ENCODE results near the gene CLHC1.
A peak's percentile ranks its signal among the peaks of the same experiment; 100 is the strongest.
"Not testable (repeated sequence)": the region's sequence is repeated elsewhere in the genome, so short reads cannot be mapped to it uniquely, and the experiment has no call there.

Gene CLHC1

GRCh38 chr2:55229221-55229620 lies 2.9 kb downstream of the CLHC1 start:
- no peak for DNase-seq (ENCODE audit: low read depth in 1 of 2, low spot score in 1 of 2)
- no peak for TF ChIP-seq CTCF (IDR thresholded peaks at IDR 0.05; ENCODE audit: insufficient read depth, low read length)
- TF ChIP-seq POLR2AphosphoS5 (IDR thresholded peaks at IDR 0.05; ENCODE audit: low read depth) = no peak
- TF ChIP-seq SPI1 (IDR thresholded peaks at IDR 0.05; ENCODE audit: borderline replicate concordance, low read depth) = no peak
- no peak for TF ChIP-seq REST (IDR thresholded peaks at IDR 0.05; ENCODE audit: insufficient replicate concordance, low read depth)
- no peak for TF ChIP-seq GABPA (IDR thresholded peaks at IDR 0.05; ENCODE audit: low read depth)
- Histone ChIP-seq H3K27me3 (ENCODE audit: insufficient read depth, poor library complexity, severe bottlenecking) (no peaks in the 10 kb centered on the region), H3K27ac (replicated peaks) (no peak overlapping the region), H3K4me3 (replicated peaks; ENCODE audit: insufficient read depth, low read length) (no peak overlapping the region)

DNA sequence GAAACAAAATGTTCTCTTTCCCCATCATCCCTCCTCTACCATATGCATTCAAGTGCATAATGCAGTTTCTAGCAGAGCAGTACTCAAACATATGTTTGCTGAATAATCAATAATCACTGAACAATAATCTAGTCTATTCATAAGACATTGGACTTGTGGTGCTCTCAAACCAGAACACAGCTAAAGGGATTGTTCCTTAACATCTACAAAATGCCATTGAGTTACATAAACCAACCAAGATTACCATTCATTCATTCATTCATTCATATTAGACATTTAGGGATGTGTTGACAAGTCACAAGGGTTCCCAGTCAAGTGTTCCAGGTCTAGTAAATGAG lies 3.9 kb downstream of the CLHC1 start:
- Histone ChIP-seq H3K27ac (replicated peaks) (peak overlapping the region; percentile 80), H3K27me3 (ENCODE audit: insufficient read depth, poor library complexity, severe bottlenecking) (no peaks in the 10 kb centered on the region), H3K4me3 (replicated peaks; ENCODE audit: insufficient read depth, low read length) (no peak overlapping the region)
- no peak for DNase-seq (ENCODE audit: low read depth in 1 of 2, low spot score in 1 of 2)
- TF ChIP-seq CTCF (IDR thresholded peaks at IDR 0.05; ENCODE audit: insufficient read depth, low read length) (no peak), GABPA (IDR thresholded peaks at IDR 0.05; ENCODE audit: low read depth) (no peak), POLR2AphosphoS5 (IDR thresholded peaks at IDR 0.05; ENCODE audit: low read depth) (no peak), SPI1 (IDR thresholded peaks at IDR 0.05; ENCODE audit: borderline replicate concordance, low read depth) (no peak)

GRCh38 chr2:55227437-55228225 lies 4.5 kb downstream of the CLHC1 start:
- H3K27ac ChIP-seq (replicated peaks) = peak overlapping the region; percentile 80
- peak; percentile 63 to 71 for DNase-seq (ENCODE audit: low read depth in 1 of 2, low spot score in 1 of 2)
- TF ChIP-seq POLR2AphosphoS5 (IDR thresholded peaks at IDR 0.05; ENCODE audit: low read depth) = peak; percentile 41; the same call in 1 of the 2 replicates
- TF ChIP-seq SPI1 (IDR thresholded peaks at IDR 0.05; ENCODE audit: borderline replicate concordance, low read depth) = peak; percentile 97
- 0 out of 2 replicates have a peak, but pooled peaks have one; percentile 22 for TF ChIP-seq GABPA (IDR thresholded peaks at IDR 0.05; ENCODE audit: low read depth)
- peak overlapping the region; percentile 12; the same call in 1 of the 2 replicates for H3K4me3 ChIP-seq (replicated peaks; ENCODE audit: insufficient read depth, low read length)
- not testable (repeated sequence) for H3K27me3 ChIP-seq (ENCODE audit: insufficient read depth, poor library complexity, severe bottlenecking)

DNA sequence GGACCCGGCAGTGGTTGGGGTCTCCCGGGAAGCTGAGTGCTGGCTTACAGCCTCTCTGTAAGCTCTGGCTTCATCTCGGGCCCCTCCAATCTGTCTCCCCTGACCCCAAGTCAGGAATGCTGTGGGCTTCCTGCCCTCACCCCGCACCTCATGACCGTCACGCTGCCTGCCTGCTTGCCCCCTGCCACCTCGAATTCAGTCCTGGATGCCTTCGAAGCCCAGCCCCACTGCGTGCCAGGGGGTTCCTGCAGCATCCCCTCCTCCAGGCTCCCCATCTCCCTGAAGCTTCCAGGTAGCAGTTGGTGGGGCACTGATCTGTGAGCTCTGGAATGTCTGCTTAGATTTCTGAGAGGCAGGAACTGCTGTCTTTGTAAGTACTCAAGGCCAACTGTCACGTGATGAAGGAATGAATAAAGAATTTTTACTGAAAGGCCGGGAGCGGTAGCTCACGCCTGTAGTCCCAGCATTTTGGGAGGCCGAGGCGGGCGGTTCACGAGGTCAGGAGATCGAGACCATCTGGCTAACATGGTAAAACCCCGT lies 6.5 kb downstream of the CLHC1 start:
- DNase-seq (ENCODE audit: low read depth in 1 of 2, low spot score in 1 of 2) = no peak
- Histone ChIP-seq H3K4me3 (replicated peaks; ENCODE audit: insufficient read depth, low read length) (no peak overlapping the region), H3K27me3 (ENCODE audit: insufficient read depth, poor library complexity, severe bottlenecking) (no peaks in the 10 kb centered on the region), H3K27ac (replicated peaks) (no peak overlapping the region)
- TF ChIP-seq POLR2AphosphoS5 (IDR thresholded peaks at IDR 0.05; ENCODE audit: low read depth) = no peak

DNA sequence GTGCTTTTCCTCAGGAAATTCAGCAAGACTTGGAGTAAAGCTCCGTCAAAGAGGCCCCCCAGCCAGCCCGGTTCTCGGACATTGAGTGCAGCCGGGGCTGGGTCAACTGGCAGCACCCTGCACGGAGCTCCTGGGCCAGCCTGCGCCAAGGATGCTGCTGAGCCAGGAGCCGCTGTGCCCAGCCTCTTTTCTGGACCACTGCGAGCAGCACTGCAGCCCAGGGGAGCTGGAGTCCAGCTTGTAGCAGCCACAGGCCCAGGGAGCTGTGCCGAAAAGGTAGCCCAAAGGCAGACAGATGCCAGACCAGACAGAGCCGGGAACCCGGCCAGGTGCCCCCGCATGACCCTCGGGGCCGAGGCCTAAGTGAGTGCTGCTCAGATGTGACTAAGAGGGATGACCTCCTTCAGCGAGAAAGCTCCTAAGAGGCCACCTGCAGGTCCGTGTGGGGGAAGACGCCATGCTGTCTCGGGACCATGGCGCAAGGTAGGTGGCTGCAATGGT lies 7.3 kb downstream of the CLHC1 start:
- no peak for DNase-seq (ENCODE audit: low read depth in 1 of 2, low spot score in 1 of 2)
- no peak overlapping the region for H3K4me3 ChIP-seq (replicated peaks; ENCODE audit: insufficient read depth, low read length)
- H3K27me3 ChIP-seq (ENCODE audit: insufficient read depth, poor library complexity, severe bottlenecking) = no peaks in the 10 kb centered on the region
- TF ChIP-seq CTCF (IDR thresholded peaks at IDR 0.05; ENCODE audit: insufficient read depth, low read length) (no peak), REST (IDR thresholded peaks at IDR 0.05; ENCODE audit: insufficient replicate concordance, low read depth) (no peak), POLR2AphosphoS5 (IDR thresholded peaks at IDR 0.05; ENCODE audit: low read depth) (no peak), GABPA (IDR thresholded peaks at IDR 0.05; ENCODE audit: low read depth) (no peak), SPI1 (IDR thresholded peaks at IDR 0.05; ENCODE audit: borderline replicate concordance, low read depth) (no peak)
- no peak overlapping the region for H3K27ac ChIP-seq (replicated peaks)

Data from HL-60 (cell line).